ENCODE measurements around the gene BMS1. TPM values are rescaled to one million over a fixed set of nuclear protein-coding genes. Genes with fewer than 3 reads are reported as not detected.

Gene BMS1
- total RNA-seq, 1 experiment from 2014 or later = 32.3 TPM

- ChIA-PET CTCF (no interaction called here), POLR2A (no interaction called here)
- BruUV-seq (replicated peaks) = no TSS peak
- H3K27me3 ChIP-seq (ENCODE audit: control insufficient read depth, insufficient read depth, low read length) = no peaks in the 10 kb centered on the region
- DNase-seq (ENCODE audit: low read depth, low spot score) (no peak), ATAC-seq (no peak)
- in situ Hi-C loops (cut with HindIII; ENCODE audit: low pct_unique_long_range_greater_than_20kb, low sequenced_read_pairs) (no loop called here), intact Hi-C loops (cut with micrococcal nuclease; ENCODE audit: unreplicated experiment) (no loop called here)
- no peaks in the 10 kb centered on the region for H3K36me3 ChIP-seq (ENCODE audit: control insufficient read depth, insufficient read depth, low read length)
- no peak overlapping the region for H3K4me3 ChIP-seq (ENCODE audit: low read depth in 2 of 2, low read length in 2 of 2)
- TF ChIP-seq REST (IDR thresholded peaks at IDR 0.05; ENCODE audit: insufficient read depth in 1 of 2, low read depth in 2 of 2, low read length in 1 of 2) (no peak), SIN3A (IDR thresholded peaks at IDR 0.05; ENCODE audit: borderline replicate concordance, insufficient read depth, low read depth, low read length) (no peak), POLR2AphosphoS5 (IDR thresholded peaks at IDR 0.05; ENCODE audit: low read depth, low read length) (no peak), TCF7L2 (IDR thresholded peaks at IDR 0.05; ENCODE audit: low read depth, low read length) (no peak), CTCF (IDR thresholded peaks at IDR 0.05) (no peak)
- H3K4me1 ChIP-seq (ENCODE audit: control insufficient read depth, insufficient read depth, low read length) = peaks cover 8% of the 10 kb centered on the region
- H3K27ac ChIP-seq (ENCODE audit: low read length) = no peak overlapping the region
- H3K9me3 ChIP-seq (ENCODE audit: control insufficient read depth, insufficient read depth, low read depth, low read length) = no peaks in the 10 kb centered on the region
These were observed 92.3 kb downstream of the BMS1 start for GRCh38 chr10:42874713-42875387.

- H3K27me3 ChIP-seq (ENCODE audit: control insufficient read depth, insufficient read depth, low read length) = no peaks in the 10 kb centered on the region
- H3K9me3 ChIP-seq (ENCODE audit: control insufficient read depth, insufficient read depth, low read depth, low read length) = no peaks in the 10 kb centered on the region
- H3K27ac ChIP-seq (ENCODE audit: low read length) = no peak overlapping the region
- CTCF ChIA-PET = no interaction called here
- in situ Hi-C loops (cut with HindIII; ENCODE audit: low pct_unique_long_range_greater_than_20kb, low sequenced_read_pairs) = no loop called here
- no peak for ATAC-seq
- H3K4me1 ChIP-seq (ENCODE audit: control insufficient read depth, insufficient read depth, low read length) = peaks cover 8% of the 10 kb centered on the region
- no TSS peak for BruUV-seq (replicated peaks)
- intact Hi-C loops (cut with micrococcal nuclease; ENCODE audit: unreplicated experiment) = no loop called here
- H3K4me3 ChIP-seq (ENCODE audit: low read depth in 2 of 2, low read length in 2 of 2) = no peak overlapping the region
- TF ChIP-seq TCF7L2 (IDR thresholded peaks at IDR 0.05; ENCODE audit: low read depth, low read length) (no peak), POLR2AphosphoS5 (IDR thresholded peaks at IDR 0.05; ENCODE audit: low read depth, low read length) (no peak), REST (IDR thresholded peaks at IDR 0.05; ENCODE audit: insufficient read depth in 1 of 2, low read depth in 2 of 2, low read length in 1 of 2) (no peak), SIN3A (IDR thresholded peaks at IDR 0.05; ENCODE audit: borderline replicate concordance, insufficient read depth, low read depth, low read length) (no peak), CTCF (IDR thresholded peaks at IDR 0.05) (no peak)
- POLR2A ChIA-PET = no interaction called here
- DNase-seq (ENCODE audit: low read depth, low spot score) = no peak
- H3K36me3 ChIP-seq (ENCODE audit: control insufficient read depth, insufficient read depth, low read length) = no peaks in the 10 kb centered on the region
These were observed 92.8 kb downstream of the BMS1 start for GRCh38 chr10:42875388-42875755.
